NCI-H1694 treated with DMSO at 0.1 percent for 48 hours (cell line): ENCODE results near the gene MAPKBP1.

Experiments
- DNase-seq: peaks from one replicate; lab custom pipeline; 2025; lab: John Stamatoyannopoulos, UW

The MAPKBP1 gene

DNA sequence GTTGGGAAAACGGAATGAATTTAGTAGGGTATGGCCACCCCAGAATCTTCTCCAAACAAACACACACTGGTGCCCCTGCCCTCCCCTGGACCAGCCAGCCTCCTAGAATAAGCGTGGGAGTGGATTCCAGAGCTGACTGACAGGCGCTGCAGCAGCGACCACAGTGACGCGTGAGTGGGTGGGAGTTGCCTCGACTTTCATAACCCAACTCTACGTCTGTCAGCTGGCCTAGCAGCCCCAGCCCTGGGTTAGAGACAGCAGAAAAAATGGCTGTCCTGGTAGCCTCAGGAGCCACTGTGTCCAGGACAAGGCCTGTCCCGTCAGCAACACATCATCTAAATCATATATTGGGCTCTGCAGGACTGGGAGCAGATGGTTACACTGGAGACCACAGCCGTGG is 74.3 kb downstream of the MAPKBP1 start:
- DNase-seq = no peak

DNA sequence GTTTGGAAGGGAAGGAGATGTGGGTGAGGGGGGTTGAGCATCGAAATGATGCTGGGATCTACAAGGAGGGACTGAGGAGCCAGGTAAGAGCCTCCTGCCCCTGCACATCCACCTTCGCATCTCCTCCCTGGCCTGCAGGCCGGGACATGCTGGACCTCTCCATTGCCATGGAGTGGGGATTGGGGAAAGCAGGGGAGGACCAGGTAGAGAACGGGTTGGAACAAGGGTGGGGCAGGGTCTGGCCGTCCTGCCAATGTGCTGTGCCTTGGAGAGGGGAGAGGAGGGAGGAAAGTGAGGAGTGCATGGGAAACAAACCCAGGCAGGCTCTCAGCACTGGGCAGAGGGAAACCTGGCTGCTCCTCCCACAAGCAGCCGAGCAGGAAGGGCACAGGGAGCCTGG is 74.9 kb downstream of the MAPKBP1 start:
- DNase-seq = no peak

DNA sequence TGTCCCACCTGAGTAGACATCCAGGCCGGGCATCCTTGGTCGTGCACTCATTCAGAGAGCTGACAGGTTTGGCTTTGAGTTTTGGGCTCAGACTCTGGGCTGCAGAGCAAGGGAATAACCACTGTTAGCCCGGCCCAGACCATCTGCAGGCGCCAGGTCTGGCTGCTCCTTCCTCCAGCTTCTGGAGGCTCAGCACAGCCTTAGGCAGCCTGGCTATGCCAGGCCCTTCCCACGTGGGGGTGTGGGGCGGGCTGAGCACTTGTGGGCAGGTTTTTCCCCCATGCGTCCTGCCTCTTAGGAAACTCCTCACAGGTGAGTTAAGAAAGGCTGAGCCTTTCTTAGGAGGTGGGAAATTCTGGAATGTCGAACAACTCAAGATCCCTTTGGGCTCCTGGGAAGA is 75.6 kb downstream of the MAPKBP1 start:
- no peak for DNase-seq

DNA sequence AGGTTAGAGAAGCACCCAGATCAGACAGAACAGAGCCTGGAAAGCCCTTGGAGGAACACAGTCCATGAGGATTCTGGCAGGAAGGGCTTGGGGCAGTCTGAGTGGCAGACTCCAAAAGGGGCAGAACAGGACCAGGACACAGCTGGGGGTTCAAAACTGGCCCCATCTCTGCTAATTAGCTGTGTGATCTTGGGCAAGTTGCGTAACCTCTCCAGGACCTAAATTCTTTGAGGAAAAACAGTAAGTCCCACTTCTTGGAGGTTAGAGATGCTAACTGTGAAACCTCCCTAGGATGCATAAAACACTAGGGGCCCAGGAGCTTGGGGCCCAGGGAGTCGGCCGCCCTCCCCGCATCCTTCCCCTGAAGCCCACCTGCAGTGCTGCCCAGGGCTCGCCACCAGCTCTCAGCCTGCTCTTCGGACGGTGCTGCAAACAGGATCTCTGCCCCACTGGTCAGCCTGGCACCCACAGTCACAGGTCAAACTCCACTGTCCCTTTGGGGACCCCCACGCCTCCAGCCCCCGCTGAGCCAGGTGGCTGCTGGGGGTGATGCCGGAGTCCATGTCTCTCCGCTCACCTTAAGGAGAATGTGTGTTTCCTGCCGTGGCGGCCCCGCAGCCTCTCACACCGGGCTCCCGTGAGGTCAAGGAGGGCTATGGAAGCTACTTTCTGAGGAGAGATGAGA is 76.3 kb downstream of the MAPKBP1 start:
- DNase-seq = no peak

DNA sequence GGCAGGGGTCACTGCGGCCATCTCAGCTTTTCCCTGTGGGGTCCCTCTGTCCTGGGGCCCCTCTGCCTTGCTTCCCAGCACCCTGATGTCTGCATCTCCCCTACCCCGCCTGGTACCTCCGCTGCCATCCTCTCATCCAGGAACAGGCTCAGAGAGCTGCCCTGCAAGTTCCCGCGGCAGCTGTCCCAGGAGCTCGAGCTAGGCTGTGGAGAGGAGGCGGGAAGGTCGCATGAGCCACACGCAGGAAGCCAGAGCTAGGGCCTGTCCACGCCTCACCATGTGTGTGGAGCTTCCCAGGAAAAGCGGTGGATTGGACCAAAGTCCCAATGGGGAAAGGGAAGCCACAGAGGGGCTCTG is 76.9 kb downstream of the MAPKBP1 start:
- DNase-seq = no peak

DNA sequence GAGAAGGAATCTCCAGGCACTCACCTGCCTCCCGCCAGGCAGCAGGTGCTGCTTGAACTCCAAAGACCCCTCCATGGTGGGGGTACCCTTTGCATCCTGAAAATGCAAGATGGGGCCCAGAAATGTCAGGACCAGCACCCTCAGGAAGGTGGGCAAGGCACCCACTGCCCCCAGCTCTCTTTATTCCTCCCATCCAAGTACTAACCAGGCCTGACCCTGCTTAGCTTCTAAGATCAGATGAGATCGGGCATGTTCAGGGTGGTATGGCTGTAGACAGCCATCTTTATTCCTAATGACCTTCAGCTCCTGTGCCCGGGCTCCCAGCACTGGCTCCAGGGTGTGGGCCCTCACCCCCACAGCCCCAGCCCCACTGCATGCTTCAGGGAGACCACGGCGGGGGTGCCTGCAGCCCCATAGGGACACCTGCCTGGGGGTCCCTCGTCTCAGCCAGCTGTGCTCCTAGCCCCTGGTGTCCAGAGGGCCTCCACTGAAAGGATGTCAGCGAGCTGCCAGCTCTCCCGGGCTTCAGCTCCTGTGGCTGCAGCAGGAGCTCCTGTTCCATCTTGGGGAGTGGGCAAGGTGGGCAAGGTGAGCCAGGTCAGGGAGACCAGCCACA is 77.6 kb downstream of the MAPKBP1 start:
- no peak for DNase-seq

DNA sequence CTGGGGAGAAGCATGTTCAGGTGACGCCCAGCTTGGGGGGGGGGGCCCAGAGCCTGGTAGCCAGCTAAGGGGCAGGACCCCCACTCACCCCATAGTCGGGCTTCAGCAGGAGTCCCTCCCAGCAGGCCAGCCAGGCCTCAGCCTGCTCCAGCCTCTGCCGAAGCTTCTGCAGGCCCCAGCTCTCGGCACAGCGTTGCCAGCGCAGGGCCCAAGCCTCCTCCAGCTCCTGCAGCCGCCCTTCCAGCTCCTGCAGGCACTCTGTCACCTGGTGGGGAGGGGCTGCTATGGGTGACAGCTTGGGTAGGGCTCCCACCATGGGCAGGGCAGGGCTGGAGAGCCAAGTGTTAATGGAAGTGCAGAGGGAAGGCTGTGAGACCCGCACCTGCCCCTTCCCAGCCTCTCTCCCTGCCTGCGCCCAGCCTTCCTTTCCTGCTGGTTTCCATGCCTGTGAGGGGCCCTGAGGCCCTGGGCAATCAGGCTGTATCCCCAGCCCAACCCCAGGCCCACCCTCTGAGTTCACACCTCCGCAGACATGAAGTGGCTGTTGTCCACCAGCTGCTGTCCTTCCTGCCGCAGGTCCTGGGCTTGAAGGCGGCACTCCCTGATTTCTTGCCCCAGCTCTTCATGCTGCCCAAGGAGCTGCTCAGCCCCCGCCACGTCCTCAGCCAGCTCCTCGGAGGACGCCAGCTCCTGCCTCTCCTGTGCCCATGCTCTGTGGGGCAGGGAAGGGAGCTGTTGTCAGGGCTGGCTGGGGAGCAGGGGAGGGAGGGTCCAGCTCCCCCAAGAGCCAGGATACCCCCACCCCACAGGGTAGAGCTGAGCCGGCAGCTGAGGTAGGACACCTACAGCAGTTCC is 78.7 kb downstream of the MAPKBP1 start:
- DNase-seq = no peak

DNA sequence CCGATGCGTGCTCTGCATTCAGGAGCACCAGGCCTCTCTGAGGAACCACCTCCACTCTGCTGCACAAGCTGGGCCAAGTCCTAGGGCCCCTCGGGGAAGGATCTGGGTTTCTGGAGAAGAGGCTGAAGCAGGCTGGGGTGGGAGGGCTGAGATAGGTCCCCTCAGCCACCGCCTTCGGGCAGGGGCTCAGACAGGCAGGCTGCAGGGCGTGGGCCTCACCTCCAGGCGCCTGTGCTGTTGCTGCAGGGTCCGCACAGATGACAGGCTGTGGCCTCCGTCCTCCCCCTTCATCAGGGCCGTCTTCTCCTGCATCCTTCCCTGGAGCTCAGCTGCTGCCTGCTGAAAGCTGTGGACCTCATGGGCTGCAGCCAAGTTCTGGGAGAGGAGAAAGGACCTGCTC is 79.5 kb downstream of the MAPKBP1 start:
- no peak for DNase-seq

DNA sequence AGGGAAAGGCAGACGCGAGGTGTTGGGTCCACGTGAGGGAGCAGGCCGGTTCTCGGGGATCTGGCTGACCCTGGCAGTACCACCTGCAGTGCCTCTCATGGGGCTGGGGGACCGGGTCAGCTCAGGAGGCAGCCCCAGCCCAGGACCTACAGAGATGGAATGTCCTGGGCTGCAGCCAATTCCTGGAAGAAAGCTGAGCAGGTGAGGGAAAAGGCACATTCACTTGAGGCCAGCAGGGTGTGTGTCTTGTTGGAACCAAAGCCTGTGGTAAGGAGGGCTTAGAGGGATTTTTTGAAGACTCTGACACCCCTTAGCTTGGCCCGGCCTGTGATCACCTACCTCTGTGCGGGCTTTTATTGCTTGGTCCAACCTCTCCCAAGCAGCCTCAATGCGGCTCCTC is 80.2 kb downstream of the MAPKBP1 start:
- no peak for DNase-seq

DNA sequence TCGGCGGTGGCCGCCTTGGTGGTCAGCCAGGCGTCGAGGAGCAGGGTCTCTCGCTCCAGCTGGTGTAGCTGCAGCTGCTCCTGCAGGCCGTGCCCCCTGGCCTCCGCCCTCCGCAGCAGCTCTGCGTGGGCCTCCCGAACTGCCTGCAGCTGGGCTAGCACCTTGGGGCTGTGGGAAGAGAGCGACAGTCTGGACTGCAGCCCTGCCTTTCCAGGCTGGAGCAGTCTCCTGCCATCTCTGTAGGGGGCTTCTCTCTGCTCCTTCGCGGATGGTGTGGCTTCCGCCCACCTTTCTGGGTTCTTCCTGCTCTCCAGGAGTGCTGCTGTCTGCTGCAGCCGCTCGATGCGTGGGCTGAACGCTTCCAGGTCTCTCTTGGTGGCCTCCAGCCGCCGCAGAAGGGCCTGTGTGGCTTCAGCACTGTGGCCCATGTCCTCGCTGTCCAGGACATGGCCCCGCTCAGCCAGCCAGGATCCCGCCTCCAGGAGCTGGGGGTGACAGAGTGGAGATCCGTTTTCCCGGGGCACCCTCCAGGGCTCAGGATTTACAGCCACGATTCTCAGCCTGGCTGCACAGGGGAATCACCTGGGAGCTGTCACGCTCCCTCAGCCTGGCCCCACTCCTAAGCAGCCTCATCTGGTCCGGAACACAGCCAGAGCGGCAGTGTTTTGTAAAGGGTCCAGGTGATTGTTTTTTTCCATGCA is 81.1 kb downstream of the MAPKBP1 start:
- no peak for DNase-seq

DNA sequence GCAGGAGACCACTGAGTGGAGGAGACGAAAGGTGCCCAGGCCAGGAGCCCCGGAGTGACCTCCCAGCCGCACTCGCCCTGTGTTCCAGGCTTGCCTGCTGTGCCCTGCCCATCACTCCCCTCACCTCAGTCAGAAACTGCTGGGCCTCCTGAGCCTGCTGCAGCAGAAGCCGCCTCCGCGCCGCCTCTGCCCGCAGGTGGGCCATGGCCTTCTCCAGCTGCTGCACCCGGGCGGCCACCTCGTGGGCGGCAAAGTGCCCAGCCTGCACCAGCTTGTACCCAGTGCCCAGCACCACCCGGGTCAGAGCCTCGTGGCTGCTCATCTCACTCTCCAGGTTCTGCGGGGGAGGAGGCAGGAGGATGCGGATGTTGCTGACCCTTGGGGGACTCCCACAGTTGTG is 82.0 kb downstream of the MAPKBP1 start:
- DNase-seq = no peak

DNA sequence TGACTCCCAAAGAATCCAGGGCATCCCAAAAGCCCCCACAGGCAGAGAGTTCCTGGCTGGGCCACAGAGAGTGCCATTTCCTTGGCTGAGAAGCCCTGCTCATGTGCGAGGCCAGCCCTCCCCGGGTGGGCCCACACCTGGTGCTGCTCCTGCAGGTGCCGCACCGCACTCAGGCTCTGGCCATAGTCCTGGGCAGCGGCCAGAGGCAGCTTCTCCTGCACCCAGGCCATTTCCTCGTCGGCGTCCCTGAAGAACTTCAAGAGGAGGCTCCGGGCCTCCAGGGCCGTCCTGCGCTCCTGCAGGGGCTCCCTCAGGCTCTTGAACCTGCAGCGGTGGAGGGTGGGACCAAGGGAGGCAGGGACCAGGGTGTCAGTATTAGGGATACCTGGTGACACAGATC is 82.4 kb downstream of the MAPKBP1 start:
- no peak for DNase-seq

DNA sequence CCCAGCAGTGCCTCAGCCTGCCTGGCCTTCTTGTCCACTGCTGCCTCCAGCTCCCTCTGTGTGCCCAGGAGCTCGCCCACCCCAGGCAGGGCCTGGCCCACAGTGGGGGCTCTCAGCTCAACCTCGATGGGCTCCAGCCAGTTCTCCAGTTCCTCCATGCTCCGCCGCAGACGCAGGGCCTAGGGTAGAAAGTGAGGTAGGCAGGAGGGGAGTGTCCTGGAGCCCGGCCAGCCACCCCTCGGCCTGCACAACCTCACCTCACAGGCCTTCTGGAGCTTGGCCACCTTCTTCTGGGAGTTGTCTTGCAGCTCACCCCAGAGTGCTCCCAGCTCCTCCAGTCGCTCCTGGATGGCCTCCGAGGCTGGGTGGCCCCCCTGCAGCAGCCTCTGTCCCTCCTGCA is 83.0 kb downstream of the MAPKBP1 start:
- DNase-seq = no peak

DNA sequence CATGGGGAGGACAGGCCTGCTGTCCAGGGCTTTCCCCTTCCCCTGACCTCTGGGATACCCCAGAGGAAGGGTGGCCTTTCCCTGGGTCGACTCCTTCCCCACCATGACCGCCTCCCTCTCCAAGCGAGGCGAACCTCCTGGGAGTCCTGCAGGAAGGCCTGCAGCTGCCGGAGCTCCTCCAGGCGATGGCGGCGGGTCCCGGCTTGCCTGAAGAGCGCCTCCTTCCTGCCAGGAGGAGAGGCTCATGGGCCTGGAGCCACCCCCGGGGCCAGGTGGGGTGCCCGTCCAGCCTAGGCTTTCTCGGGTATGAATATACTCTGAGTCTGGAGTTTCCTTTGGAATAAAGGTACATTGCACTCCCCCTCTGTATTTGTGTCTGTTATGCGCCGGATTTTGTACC is 84.5 kb downstream of the MAPKBP1 start:
- no peak for DNase-seq

DNA sequence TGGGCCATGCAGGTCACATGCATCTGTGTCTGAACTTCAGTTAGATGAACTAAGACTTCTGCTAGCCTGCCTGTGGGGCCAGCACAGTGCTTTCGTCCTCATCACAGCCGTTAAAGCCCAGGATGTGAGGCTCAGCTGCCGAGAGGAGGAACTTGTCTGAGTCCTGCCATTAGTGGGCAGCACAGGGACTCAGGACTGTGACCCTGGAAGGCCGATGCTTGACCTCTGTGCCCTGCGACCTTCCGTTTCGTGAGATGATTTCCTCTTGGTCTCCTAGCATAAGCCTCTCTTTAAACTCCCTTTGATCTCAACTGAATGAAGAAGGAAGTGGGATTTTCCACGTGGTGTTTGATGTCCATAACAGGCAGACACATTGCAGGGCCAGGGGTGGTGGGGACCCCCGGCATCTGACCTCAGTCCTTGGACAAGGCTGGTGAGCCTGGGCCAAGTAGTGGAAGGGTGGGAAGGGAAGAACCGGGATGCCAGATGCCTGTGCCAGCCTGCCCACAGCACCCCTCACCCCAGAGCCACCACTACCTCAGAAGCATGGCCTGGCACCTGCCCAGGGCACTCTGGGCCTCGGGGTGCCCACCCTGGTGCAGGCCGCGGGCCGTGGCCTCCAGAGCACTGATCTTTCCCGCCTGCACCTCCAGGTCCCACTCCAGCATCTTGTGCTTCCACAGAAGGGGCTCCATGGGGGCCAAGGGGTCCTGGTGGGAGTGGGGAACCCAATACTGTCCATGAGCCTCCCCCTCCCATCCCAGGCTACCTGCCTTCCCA is 86.0 kb downstream of the MAPKBP1 start:
- no peak for DNase-seq

DNA sequence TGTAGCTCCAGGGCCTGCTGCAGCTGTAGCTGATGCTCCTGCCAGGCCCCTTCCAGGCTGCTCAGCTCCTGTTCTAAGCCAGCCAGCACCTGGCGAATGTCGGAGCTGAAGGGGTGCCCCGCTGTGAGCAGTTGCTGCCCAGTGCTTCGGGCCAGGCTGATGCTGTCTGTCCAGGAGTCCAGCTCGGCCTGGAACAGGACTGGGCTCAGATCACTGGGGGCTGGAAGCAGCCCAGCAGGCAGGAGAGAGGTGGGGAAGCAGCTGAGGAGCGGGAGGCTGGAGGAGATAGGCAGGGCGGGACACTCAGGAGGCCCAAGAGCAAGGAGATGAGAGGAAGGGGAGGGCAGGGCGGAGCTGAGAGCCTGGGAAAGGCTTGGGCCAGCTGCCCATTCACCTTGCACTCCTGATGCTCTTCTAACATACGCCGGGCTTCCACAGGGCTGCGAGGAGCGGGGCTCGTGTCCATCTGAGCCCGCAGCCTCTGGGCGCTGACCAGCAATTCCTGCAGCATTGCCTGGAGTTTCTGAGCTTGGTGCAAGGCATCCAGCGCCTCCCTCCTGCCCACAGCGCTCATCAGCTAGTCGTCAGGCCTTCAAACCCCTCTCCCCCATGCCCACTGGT is 87.6 kb downstream of the MAPKBP1 start:
- no peak for DNase-seq

DNA sequence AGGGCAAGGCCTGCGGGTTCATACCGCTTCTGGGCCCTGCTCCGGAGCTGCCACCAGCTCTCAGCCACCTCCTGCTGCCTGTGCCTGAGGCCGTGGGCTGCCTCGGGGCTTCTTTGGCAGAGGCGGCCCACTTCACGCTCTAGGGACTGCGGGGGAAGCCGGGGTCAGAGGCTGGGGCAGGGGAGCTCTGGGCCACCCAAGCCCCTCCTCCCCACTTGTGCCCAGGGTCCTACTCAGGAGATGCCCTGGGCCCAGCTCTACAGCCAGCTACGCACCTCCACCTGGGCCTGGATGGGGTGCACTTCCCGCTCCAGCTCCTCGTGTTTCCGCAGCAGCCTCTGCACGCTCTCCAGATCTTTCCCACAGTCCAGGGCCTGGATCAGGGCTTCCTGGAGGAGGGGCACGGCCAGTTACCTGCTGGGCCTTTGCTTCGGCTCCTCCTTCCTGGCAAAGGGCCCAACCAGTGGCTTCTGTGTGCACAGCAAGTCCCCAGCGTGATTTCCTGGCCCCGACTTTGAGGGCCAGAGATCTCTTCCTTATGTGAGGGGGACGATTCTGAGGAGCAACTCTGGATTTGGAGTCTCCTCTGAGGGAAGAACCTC is 88.3 kb downstream of the MAPKBP1 start:
- no peak for DNase-seq

DNA sequence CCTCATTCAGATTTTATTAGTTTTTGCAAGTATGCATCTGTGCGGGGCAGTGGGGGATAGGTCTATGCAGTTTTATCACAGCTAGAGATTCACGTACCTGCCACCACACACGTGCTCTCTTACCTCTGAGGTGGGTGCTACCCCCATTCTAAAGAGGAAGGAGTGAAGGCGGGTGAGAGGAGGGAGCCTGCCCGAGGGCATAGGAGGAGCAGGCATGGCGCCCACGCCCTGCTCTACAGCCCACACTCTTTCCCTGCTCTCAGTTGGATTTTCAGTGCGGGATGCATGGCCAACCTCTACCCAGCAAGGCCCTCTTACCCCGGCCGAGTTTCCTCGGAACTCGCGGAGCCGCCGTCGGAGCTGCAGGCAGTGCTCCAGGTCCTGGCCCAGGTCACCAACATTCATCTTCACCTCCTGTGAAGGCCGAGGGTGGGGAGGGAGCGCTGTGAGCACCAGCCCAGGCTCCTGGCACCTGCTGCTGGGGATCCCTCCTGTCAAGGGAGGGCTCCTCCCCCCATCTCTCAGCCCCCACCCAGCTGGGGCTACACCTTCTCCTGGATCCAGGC is 91.3 kb downstream of the MAPKBP1 start:
- DNase-seq = no peak

DNA sequence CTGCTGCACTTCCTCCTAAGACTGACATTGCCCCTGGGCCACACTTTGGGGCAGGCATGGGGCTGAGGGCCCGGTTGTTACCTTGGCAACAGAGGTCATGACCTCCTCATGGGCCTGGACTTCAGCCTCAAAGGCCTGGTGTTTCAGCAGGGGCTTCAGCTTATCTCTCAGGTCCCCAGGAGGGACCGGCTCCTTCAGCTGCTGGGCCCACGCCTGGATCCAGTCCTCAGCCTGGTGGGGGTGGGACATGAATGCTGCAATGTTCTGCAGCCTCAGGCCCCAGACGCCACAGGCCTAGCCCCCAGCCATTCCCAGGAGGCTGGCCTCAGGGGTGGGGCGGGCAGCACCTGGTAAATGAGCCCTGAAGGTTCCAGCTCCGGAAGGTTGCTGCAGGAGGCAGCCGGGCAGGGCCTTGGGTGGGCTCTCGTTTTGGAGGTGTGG is 92.0 kb downstream of the MAPKBP1 start:
- DNase-seq = no peak

DNA sequence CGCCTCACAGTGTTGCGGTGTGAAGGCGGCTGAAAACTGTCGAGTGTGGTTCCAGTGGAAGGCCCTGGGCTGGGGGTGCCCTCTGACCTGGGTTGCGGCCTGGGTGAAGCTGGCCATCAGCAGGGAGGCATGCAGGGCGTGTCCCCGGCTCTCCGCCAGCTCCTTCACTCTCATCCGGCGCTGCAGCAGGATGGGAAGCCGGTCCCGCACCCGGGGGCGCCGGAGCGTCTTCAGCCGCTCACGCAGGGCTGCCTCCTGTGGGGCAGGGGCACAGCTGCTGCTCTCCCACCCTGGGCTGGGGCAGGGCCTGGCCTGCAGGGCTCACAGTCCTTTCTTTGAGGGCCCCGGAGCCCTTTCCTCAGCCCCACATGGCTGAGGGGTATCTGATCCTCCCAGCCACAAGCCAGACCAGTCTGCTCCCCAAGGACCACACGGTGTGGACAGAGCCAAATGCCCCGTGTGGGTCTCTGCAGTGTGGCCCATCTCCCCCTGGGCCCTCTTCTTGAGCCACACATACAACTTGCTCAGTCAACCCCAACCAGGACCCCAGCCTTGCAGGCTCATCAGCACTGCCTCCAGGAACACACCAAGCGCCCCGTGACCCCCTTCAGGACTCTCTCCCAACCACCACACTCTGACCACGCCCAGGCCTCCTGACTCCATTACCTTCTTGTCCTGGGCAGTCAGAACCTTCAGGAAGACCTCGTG is 92.7 kb downstream of the MAPKBP1 start:
- DNase-seq = no peak
